HG03469 (cell line): ENCODE measurements around the gene CNOT1.
"Not testable (repeated sequence)": the region's sequence is repeated elsewhere in the genome, so short reads cannot be mapped to it uniquely, and the experiment has no call there.

Experiments
- ATAC-seq: cut with Tn5 transposase; IDR thresholded peaks from one replicate; pipeline ENCODE4 v1.9.1; 2021; ENCODE audit warnings: mild to moderate bottlenecking, moderate library complexity, moderate number of reproducible peaks; ENCODE audit not compliant: unreplicated experiment

Gene CNOT1

DNA sequence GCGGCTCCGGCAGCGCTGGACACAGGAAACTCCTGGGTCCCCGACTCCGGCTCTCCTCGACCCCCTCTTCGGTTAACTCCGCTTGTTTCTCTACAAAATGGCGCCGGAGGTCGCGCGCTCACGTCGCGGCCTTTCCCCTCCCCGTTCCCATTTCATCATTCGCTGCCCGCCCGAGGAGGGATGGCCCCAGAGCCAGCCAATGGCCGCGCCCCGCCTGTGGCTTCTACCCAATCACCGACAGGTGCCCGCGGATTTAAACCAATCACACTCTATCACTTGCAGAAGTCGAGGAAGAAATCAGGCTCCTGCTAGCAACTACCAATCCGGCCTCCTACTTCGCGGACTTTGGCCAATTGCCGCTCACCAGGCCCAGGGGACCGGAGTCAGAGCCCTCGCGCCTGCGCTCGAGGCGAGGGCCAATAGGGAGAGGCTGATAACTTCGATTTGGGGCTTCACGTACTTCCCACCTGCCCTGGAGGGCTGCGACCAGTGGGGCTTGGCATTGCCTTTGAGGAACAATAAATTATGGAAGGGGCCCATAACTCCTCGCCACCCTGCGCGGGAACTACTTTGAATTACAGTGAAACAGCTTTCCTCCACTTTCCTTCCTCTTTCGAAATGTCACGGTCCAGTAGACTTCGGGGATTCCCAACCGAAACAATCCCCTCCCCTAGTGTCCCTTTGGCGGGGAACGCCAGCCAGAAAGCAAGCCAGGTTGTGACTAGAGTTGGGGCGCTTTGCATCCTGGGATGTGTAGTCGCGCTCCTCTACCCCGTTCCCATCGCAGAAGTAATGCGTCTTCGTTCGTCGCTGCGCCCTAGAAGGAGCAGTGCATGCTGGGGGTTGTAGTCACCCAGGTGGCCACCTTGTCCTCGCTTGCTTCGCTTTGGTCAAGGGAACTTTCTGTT, at the start of gene CNOT1:
Gene CNOT1 (minus strand): TSS at position 94 of the 908 bp plus-strand sequence. CDS start 30,489 bp downstream, outside the sequence.
- peak; percentile 86 for ATAC-seq

GRCh38 chr16:58678716-58679115, 49.1 kb upstream of the CNOT1 start:
- no peak for ATAC-seq

DNA sequence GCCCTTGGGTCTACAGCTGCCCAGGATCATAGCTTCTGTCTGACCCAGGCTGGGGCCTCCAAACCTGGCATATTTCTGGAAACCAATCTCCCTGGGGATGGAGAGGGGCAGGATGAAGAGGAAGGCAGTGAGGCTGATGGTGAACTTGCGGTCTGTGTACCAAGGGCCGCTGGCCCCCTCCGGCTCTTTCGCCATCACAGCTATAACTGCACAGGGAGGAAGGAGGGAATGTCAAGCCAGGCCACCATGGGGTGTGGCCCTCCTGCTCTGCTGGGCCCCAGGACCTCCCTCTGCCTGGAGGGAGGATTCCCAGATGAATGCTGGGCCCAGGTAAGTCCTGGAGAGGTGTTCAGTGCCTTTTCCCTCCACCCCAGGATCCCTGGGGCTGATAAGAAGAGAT, 48.6 kb upstream of the CNOT1 start:
- no peak for ATAC-seq

DNA sequence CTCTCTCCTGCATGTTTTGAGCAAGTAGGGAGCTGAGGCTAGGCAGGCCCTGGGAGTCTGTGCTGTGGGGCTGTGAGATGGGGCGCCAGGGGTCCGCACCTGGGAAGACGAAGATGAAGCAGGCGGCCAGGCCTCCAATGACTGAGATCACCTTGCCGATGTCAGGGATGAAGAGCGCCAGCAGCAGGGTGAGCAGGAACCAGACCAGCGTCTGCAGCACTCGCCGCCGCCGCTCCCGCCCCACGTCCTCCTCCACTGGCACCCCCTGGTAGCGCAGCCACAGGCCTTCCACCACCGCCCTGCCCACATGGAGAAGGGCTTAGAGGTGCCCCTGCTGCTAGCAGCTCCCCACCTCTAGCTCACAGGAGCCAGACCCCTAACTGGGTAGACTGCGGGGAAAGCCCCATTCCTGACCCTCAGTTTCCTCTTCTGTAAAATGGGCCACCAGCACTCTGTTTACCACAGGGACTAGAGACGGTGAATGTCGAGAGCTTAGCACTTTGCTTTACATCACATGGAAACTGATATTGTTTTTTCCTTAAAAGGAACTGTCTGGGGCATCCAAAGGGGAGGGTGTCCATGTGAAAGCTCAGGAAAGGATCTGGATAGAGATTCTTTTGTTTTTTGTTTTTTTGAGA, 41.4 kb upstream of the CNOT1 start:
- ATAC-seq: no peak

GRCh38 chr16:58670177-58670576, 40.6 kb upstream of the CNOT1 start:
- ATAC-seq: no peak

- ATAC-seq: no peak
Observed at GRCh38 chr16:58665200-58665599, 35.6 kb upstream of the CNOT1 start.

DNA sequence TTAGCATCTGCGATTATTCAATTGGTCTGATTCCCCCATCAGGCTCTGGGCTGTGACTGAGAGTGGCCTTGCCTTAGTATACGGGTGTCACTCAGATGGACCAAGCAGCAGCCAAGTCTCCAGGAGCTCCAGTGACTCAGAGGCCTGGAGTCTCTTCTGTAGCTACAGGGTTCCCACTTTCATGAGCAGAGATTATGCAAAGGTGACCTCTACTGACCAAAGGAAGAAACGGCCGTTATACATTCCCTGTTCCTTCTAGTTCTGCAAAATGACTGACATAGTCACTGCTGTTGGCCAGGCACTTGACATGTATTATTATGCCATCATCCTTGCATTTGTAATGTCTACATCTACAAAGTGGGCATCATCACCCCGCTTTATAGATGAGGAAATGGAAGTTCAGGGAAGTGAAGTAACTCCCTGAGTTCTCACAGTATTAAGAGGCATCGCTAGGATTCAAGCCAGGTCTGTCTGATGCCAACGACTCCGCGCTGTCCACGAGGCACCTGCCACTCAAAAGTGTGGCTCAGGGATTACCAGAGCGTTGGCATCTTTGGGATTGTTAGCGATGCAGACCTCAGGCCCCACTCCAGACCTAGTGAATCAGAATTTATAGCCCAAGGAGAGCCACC, 31.7 kb upstream of the CNOT1 start:
- peak; percentile 67 for ATAC-seq

DNA sequence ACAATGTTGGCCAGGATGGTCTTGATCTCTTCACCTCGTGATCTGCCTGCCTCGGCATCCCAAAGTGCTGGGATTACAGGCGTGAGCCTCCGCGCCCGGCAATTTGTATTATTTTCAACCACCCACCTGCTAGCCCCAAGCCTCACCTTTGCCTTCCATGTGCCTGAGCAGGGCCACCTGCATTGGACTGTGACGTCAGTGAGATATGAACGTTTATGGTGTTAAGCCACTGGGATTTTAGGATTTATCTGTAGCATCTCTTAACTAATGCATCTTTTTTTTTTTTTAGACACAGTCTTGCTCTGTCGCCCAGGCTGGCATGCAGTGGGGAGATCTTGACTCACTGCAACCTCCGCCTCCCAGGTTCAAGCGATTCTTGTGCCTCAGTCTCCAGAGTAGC, 30.3 kb upstream of the CNOT1 start:
- not testable (repeated sequence) for ATAC-seq

- ATAC-seq: no peak
Observed at GRCh38 chr16:58658796-58659211, 29.2 kb upstream of the CNOT1 start.

GRCh38 chr16:58656899-58657298, 27.3 kb upstream of the CNOT1 start:
- ATAC-seq: no peak

- ATAC-seq: no peak
Observed at GRCh38 chr16:58655215-58655596, 25.6 kb upstream of the CNOT1 start.

DNA sequence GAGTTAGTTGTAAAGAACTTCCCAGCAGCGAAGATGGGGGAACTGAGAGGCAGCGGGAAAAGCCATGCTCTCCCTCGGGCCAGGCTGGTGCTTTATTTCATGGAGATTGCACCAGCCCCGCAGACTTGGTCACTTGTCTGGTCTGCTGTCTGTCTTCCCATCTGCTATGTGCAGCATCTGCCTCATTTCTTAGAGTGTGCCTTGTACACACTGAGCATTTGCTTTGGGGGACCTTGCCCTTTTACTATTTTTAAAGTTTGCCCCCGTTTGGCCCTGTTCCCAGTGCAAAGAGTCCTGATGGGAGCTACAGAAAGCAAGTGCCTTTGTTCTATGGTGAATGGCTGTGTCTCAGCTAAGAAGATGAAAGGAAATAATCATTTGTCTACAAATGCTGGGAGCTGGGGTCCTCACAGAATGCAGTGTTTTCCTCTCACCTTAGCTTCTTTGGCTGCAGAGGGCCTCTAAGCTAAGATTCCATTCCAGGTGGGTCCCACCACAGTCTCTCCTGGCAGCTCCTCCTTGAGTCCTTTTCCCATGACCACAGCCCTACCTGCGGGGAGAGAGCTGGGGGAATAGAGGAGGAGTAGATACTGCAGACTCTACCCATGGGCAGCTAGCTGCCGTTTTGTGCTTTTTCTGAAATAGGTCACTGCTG, 25.1 kb upstream of the CNOT1 start:
- ATAC-seq: no peak

GRCh38 chr16:58652741-58653140, 23.1 kb upstream of the CNOT1 start:
- no peak for ATAC-seq

DNA sequence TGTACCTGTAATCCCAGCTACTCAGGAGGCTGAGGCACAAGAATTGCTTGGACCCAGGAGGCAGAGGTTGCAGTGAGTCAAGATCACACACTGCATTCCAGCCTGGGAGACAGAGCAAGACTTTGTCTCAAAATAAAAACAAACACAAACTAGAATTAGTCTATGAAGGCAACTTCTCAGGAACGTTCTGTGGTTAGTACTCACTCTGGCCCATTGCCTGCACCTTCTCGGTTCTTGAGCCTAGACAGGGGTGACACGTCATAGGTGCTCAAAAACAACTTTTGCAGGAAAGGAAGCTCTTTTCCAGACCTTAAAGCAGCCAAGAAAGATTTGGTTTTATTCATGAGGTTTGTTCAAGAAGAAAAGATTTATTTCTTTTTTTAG, 22.3 kb upstream of the CNOT1 start:
- ATAC-seq: no peak

GRCh38 chr16:58649707-58650106, 20.1 kb upstream of the CNOT1 start:
- no peak for ATAC-seq

DNA sequence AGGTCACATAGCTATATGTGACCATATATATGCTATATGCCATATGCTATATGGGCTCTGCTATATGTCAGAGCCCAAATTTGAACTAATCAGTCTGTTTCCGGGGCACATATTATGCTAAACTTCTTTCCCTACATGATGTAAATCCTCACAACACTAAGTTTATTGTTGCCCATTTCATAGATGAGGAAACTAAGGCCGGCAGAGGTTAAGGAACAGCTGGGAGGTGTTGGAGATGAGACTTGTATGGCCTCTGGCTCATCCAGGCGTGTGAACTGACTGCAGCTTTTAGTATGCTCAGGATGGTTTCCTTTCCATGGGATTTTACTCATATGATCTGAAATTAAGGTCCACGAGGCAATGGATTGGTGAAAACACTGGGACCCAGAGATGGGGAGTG, 17.5 kb upstream of the CNOT1 start:
- no peak for ATAC-seq

DNA sequence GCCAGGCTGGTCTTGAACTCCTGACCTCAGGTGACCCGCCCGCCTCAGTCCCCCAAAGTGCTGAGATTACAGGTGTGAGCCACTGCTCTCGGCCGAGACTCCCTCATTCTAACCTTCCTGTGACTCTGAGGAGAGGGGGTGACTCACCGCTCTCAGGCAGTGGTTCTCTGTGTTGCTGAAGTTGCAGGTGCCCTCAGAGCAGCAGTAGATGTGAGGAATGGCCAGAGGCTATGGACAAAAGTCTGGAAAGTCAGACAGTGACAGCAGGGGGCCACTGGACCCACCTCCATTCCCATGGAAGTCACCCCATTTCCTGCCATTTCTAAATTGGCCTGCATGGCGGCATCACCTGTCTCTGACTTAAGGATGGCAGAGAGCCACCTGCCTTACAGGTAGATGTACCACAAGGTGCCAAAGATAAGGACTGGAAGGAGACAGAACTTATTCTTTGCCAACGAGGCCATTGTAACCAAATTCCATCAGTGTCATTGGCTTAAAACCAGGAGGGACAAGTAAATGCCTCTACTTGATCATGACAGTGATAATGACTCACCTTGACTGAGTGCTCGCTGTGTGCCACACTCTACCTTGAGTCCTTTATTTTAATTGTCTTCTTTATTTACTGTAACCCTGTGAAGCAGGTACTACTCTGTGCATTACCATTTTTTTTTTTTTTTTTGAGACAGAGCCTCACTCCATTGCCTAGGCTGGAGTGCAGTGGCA, 15.3 kb upstream of the CNOT1 start:
- no peak for ATAC-seq

DNA sequence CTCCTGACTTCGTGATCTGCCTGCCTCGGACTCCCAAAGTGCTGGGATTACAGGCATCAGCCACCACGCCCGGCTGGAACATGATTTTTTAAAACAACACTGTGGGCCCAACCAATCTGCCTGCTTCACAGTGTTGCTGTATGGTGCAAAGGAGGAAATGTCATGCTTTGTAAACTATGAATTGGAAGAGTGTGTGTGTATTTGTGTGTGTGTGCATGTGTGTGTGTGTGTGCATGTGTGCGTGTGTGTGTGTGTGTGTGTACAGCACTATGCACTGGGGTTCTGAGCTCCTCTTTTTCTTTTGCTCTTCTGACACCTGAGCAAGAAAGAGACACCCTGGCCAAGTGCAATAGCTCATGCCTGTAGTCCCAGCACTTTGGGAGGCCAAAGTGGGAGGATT, 14.5 kb upstream of the CNOT1 start:
- ATAC-seq: no peak

GRCh38 chr16:58640949-58641348, 11.3 kb upstream of the CNOT1 start:
- no peak for ATAC-seq

DNA sequence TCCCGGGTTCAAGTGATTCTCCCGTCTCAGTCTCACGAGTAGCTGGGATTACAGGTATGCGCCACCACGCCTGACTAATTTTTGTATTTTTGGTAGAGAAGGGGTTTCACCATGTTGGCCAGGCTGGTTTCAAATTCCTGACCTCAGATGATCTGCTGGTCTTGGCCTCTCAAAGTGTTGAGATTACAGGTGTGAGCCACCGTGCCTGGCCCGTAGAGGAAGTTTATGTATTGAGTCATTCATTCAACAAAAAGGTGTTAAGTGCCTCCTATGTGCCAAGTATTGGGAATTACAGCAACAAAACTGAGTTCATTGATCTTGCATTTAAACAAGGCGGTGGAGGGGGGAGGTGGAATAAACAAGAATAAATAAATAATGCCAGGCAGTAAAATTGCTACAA, 10.2 kb upstream of the CNOT1 start:
- ATAC-seq: no peak

DNA sequence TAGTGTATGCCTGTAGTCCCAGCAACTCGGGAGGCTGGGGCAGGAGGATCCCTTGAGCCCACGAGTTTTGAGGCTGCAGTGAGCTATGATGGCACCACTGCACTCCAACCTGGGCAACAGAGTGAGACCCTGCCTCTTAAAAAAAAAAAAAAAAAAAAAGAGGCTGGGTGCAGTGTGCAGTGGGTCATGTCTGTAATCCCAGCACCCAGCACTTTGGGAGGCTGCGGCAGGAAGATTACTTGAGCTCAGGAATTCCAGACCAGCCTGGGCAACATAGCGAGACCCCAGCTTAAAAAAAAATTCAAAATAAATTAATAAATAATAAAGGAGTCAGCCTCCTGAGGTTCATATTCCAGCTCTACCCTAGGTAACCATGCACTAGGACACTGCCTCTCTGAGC, 9.6 kb upstream of the CNOT1 start:
- no peak for ATAC-seq
